AG09319 (cell line): ENCODE measurements around the gene THADA.

Source experiments
- DNase-seq: peaks from one replicate; pipeline ENCODE4 v3.0.0-alpha.2; 2010; ENCODE audit warnings: low read depth; ENCODE audit errors: extremely low read depth
- CTCF ChIP-seq: IDR thresholded peaks from 2 replicates; pipeline ENCODE4 v1.5.1; 2011; ENCODE audit warnings: low read depth, mild to moderate bottlenecking, inconsistent platforms, low read length, moderate library complexity

The THADA gene

DNA sequence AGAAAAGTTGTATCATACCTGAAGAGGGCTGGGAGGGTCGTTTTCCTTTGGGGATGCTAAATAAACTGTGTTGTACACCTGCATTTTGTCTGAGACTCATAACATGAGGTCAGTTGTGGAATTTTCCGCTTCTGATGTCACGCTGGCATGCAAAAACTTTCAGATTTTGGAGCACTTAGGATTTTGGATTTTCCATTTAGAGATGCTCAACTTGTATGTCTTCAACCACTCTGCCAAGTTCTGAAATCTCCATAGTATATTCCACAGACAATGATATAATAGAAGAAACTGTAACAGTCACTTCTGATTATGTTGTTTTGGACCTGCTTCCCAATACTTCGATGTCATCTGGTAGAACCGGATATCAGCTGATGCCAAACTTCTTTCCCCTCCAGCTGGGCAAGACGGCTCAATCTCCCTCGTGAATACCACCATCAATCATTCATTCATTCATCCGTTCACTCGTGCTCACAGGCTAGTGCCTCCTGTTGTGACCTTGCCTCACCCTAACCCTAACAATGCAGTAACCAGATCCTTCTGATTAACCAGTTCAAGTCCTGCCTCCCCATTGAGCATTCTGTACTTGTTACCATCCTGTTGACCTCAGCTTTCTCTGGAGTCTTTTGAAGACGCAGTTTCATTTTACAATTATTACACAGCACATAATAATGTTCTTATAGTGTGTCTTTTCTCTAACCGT lies 35.9 kb upstream of the THADA start:
- TF ChIP-seq CTCF = no peak
- DNase-seq = no peak

- no peak for DNase-seq
- TF ChIP-seq CTCF = no peak
These were observed 27.2 kb upstream of the THADA start for GRCh38 chr2:43622931-43623451.

DNA sequence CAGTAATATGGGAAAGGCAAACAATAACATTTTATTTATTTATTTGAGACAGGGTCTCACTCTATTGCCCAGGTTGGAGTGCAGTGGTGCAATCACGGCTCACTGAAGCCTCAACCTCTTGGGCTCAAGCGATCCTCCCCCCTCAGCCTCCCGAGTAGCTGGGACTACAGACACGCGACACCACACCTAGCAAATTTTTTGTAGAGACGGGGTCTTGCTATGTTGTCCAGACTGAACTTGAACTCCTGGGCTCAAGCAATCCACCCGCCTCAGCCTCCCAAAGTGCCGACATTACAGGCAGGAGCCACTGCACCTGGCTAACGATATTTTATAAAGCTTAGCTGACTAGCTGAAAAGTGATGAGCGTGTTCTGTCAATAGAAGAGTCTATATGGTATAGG lies 23.7 kb upstream of the THADA start:
- no peak for DNase-seq
- TF ChIP-seq CTCF = no peak

DNA sequence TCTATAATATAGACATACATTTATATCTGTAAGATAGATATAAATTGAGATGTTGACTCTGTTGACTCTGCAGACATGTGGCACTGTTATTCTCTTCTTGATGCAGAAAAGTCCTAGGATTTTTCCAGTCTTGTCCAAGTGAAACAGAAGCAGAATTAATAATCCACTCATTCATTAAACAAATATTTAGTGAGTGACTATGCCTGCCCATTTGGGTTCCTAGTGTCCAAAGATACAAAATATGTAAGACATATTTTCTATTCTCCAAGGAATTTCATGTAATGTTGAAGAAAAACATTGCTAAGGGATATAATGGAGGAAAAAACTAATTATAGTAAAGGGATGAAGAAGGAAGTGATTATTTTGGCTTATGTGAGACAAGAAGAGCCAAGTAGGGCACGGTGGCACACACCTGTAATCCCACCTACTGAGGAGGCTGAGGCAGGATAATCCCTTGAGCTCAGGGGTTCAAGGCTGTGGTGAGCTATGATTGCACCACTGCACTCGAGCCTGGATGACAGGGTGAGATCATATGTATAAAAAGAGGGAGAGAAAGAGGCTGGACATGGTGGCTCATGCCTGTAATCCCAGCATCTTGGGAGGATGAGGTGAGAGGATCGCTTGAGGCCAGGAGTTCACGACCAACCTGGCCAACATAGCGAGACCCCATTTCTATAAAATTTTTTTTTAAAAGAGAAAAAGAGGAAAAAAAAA lies 21.3 kb upstream of the THADA start:
- TF ChIP-seq CTCF = no peak
- no peak for DNase-seq

- DNase-seq = no peak
- TF ChIP-seq CTCF = no peak
These were observed 17.1 kb upstream of the THADA start for GRCh38 chr2:43612944-43613343.

- peak; percentile 86 for TF ChIP-seq CTCF
- peak; percentile 32 for DNase-seq
These were observed 16.4 kb upstream of the THADA start for GRCh38 chr2:43611987-43612894.
